NCI-H2081 (cell line): ENCODE data around the gene POM121L2.

Experiments
- DNase-seq, 2 experiments: peaks; one replicate each; lab custom pipeline; 2025; lab: John Stamatoyannopoulos, UW

The POM121L2 gene

DNA sequence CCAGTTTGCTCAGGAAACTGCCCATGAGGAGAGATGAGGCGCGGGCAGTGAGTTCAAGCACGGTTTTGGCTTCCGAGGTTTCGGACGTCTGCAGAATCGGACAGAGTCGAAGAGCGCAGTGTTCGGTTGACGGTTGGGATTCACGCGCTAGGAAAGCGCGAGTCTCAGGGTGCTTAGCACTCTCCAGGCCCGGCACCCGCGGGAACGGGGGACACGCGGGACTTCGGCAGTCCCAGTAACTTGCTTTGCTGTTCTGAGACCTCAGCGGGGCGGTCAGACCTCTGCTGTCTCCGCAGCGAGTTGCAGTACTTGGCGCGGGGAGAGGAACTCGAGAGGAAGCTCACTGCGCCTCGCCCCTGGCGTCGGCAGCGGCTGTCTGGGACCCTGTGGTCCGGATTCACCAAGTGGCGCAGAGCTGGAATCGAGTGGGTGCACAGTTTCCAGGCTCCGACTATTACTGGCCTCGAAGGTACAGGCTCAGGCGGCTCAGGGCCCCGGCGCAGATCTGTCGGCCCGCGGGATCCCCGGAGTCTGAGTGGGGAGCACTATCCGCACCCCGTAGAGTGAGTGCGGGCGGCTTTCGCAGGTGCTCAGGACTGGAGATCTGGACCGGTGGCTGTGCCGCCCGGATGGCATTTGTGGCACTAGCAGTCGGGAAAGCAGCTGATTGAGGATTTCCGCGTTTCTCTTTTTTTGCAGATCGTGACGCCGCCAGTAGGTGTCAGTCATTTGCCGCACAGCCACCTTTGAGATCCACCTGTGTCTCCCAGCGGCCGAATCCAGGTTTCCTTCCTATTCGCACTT lies at the start of gene POM121L2:
Gene POM121L2 (minus strand): TSS at position 128 of the 804 bp plus-strand sequence. CDS start 103 bp downstream, at position 25.
- peak; percentile 83 to 89 for DNase-seq

DNA sequence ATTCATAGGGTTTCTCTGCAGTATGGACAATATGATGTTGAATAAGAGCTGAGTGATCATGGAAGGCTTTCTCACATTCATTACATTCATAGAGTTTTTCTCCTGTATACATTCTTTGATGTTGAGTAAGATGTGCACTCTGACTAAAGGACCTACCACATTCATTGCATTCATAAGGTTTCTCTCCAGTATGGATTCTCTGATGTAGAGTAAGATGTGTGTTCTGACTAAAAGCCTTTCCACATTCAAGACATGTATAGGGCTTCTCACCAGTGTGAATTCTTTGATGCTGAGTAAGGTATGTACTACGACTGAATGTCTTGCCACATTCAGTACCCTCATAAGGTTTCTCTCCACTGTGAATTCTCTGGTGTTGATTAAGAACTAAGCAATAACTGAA lies 47.2 kb upstream of the POM121L2 start:
- DNase-seq, result no peak

DNA sequence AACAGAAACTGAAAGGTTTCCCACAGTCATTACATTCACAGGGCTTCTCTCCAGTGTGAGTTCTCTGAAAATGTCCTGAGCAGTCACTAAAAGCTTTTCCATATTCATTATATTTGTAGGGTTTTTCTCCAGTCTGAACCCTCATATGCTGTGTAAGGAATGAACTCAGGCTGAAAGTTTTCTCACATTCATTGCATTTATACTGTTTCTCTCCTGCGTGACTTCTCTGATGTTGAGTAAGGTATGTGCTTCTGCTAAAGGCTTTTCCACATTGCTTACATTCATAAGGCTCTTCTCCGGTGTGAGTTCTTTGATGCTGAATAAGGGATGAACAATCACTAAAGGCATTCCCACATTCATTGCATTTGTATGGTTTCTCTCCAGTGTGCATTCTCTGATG lies 46.7 kb upstream of the POM121L2 start:
- no peak for DNase-seq

DNA sequence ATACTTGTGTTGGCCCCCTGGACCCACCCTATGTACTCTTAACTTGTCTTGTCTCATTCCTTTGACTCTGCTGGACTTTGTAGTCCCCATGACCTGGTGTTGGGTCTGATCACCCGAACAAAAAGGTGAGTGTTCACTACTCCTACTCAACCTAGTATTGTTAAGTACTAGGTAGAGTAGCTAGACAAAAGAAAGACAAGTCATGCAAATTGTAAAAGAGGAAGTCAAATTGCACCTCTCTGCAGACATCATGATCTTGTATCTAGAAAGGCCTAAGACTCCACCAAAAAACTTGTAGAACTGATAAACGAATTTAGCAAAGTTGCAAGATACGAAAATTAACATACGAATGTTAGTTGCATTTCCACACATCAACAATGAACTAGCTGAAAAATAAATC lies 40.8 kb upstream of the POM121L2 start:
- no peak for DNase-seq

DNA sequence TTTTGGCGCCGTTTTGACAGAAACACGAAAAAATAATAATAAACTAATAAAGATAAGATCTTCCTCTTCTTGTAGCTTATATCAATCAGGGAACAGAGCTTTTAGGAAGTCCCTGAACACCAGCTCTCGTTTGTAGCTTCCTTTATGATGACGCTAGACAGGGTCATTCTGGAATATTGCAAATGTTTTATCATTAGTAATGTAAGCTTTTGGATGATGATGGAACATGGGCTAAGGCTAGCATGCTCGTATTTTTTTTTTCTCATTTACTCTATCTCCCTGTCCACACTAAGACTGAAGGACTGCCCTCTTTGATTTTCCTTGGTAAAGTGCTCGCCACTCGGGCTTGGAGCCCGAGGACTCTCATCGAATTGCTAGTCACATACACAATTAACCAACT lies 22.1 kb upstream of the POM121L2 start:
- DNase-seq, result no peak

DNA sequence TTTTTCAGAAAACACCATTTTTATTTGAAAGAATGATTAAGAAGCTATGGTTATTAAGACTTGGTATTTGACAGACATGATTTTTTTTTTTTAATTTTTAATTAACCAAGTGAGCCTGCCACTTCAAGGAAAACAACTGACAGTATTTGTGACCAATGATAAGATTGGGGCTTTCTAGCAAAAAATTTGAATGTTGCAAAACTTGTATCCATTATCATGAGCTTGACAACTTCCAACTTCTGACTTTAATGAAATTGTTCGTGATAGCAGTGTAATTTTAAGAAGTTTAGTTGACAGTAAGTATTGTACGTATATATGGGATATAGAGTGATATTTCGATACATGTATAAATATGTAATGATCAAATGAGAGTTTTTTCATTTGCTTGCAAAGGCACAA lies 21.6 kb upstream of the POM121L2 start:
- no peak for DNase-seq

DNA sequence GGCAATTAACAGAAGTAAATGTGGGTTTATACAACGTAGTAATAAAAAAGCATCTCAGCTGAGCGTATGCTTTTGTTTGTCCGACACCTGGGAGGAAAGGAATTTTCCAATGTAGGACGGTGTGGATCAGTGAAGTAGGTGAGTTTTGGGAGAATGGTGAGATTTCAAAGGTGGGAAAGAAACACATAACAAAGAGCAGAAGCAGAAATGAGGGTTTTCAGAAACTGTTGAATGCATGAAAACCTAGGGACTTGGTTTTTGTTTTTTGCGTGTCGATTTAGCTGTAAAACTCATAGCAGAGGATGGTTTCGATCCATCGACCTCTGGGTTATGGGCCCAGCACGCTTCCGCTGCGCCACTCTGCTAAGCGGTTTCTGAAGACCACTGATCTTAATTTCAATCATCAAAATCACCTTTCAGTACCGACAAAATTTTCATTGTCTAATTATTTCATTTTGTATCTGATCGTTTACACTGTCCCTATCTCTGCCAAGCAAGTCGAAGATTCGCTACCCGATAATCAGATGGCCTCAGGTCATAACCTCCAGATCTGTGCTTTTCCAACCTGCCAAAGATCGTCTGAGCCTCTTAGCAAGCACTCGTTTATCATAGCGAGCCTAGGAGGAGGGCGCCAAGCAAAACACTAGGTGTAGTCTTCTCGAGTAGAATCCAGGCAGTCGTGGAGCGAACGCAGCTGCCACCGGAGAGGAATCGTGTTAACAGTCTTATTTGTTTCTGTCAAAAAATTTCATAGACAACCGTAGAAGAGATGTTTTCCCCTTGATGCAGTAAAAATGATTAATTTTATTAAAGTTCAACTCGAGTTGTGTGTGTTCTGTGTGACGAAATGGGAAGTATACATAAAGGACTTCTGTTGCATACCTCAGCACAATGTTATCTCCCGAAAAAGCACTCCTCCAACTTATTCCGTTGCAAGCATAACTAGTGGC lies 20.9 kb upstream of the POM121L2 start:
- DNase-seq, result peak; percentile 43 to 69

DNA sequence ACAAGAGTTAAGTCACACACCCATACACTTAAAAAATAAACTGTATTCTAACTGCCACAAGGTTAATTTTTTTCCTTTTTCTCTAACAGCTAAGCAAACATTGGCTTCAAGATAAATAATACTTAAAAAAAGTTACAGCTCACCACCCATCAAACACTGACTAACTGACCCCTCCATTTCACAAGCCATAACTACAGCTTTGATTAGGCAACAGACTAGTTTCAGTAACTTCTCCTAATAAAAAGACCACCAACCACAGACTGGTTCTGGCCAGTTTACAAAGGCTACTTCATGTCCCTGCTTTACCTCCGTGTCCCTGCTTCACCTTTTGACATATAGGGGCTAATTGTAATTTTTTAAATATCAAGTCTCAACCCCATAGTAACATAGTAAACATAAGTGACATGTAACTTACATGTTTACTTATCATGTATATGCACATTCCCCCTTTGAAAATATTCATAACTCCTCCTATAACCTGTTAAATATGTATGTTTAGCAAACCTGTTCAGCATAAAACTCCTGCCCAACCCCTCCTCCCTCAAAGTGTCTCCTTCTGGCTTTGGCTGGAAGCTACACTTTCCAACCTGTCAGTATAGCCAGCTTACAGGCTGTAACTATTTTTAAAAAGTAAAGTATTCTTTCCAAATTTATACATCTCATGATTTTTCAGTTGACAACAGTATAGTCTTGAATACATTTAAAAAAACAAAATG lies 15.1 kb upstream of the POM121L2 start:
- DNase-seq, result no peak

DNA sequence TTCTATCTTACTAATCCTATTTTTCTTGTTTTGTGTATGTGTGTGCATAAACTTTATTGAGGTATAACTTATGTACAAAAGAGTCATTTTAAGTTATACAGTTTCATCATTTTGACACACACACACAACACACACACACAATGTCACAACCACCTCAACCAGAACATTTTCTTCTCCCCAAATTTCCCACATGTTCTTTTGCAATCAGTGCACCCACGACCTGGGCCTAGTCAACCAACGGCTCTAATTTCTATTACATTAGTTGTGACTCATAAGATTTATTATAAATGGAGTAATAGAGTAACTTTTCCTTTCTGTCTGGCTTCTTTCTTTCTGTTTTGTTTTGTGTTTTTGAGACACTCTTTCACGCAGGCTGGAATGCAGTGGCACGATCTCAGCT lies 9.8 kb upstream of the POM121L2 start:
- DNase-seq, result no peak

DNA sequence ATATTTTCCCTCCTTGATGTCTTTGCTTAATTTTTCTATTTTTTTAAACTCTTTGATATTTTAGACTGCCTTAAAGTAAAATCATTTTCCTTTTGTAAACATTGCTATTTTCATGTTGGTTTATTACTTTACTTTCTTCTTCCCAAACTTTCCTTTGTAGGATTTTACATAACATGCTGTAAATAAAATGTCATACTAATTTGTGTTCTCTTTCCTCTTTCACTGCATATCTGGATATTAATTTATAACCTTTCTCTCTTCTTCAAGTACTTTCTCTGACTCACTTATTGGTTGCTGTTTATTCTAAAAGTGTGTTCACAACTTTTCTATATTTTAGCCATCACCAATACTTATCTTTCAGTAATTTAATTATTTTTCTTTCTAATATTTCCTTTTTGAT lies 9.3 kb upstream of the POM121L2 start:
- no peak for DNase-seq

DNA sequence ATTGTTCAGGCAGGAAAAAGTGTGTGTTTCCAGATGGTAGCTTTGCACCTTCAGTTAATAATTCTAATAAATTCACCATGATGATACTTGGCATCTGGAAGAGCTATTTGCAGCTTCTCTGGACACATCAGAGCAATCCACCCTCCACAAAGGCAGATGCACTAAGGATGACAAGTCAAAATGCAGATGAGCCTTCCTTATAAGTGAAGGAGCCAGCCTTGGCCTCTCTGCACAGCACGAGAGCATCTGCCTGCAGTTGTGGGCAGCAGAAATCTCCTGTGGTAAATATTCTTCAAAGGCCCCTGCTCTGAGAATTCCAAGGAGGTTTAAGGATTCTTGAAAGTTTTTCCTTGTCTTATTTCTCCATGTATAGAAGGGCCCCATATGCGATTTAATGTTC lies 6.9 kb upstream of the POM121L2 start:
- DNase-seq, result no peak

DNA sequence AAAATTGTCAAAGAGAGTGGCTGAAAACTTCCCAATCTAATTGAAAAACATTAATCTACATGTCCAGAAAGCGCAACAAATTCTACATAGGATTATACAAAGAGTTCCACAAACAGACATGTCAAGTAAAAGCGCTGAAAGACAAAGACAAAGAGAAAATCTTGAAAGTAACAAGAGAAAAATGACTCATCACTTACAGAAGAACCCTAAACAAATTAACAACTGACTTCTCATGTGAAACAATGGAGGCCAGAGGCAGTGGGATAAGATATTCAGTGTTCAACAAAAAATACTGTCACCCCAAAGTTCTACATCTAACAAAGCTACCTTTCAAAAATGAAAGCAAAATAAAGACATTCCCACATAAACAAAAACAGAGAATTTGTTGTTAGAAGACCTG lies 2.0 kb upstream of the POM121L2 start:
- no peak for DNase-seq

DNA sequence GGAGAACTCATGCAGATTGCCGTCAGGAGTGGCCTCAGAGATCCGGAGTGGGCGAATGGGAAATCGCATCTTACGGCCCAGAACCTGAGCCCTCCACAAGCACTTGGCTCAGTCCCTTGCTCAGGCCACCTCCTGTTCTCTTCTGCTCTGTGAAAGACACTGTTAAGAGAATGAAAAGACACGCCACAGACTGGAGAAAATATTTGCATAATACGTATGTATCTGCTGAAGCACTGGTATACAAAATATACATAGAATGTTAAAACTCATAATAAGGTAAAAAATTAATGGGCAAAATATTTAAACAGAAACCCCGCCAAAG lies 838 bp upstream of the POM121L2 start:
- no peak for DNase-seq

DNA sequence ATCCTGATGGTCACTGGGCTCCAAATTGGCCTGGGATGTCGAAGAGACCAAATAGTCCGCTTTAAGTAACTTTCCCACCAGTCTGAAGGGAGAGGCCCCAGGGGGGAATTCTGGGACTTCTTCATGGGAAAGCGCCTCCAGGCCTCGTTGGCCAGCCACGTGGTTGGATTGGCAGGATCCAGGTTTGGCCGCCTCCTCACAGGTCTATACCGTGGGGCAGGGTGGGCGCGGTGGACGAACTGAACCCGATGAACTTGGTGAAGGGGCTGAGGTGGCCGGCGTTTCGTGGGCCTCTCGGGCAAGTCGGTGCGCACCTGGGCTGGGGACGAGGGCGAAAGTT lies 297 bp downstream of the POM121L2 start:
- DNase-seq, result no peak

DNA sequence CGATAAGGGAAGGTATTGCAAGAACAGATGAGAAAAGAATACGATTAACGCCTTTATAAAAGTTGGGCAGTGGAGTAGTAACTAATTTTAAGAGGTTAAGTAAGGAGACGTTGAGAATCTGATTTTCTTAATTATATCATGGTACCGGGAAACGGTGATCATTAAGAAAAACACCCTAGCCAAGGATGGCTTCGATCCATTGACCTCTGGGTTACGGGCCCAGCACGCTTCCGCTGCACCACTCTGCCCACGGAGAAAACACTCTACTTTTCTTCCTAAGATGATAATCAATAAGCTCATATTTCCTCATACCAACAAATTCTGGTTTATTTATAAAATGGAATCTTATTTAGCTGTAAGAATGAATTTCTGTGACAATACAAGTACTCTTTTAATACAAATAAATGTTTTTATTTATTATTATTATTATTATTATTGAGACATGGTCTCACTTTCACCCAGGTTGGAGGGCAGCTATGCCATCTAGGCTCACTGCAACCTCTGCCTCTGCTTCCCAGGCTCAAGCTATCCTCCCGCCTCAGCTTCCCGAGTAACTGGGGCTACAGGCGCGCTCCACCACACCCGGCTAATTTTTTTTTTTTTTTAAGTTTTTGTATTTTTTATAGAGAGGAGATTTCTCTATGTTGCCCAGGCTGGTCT lies 8.3 kb downstream of the POM121L2 start:
- DNase-seq, result no peak

DNA sequence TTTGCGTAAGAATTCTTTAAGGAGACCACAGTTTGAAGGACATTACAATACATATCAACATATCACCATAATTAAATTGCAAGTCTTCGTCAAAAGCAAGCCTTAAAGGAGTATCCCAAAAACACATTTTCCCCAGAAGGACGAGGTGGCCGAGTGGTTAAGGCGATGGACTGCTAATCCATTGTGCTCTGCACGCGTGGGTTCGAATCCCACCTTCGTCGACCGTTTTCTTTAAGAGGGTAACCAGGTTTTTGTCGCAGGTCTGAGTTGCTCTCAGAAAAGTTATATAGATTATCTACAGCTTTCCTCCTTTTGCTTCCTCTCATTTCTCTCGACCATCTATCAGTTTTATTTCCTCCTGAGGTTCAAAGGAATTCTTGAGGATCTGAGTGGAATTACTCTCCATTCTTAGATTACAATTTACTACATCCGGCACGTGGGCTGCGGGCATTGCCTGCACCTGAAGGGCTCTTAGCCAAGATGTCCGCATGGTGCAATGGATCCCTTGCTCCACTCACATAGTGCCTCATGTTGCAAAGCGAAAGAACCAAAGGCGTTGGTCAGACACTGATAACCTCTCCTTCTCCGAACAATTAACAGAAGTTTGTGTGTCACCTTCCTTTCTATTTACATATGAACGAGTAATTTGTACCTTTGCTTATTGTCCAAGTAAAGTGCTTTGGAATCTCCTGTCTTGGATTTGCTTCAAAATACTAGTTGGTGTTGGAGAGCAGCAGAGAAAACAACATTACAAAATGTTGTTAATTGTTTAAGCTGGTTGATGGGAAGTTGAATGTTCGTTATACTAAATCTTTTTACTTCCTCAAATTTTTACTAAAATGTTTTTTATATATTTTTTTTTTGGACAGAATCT lies 14.0 kb downstream of the POM121L2 start:
- DNase-seq, result no peak

DNA sequence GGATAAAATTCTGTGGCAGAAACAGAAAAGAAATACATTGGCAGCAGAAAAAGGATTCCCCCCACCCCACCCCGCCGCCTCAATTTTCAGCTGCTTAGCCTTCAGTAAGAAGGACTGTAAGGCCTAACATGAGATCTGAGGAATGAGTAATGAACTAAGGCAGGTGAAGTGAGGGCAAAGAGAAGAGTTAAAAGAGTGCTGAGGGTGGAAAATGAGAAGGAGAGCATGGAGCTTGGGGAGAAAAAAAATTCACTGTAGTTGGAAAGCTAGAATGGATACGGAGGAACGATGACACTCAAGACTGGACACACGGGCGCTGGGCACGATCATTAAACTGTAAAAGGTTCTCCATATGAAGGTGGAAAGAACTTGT lies 14.6 kb downstream of the POM121L2 start:
- DNase-seq, result no peak

DNA sequence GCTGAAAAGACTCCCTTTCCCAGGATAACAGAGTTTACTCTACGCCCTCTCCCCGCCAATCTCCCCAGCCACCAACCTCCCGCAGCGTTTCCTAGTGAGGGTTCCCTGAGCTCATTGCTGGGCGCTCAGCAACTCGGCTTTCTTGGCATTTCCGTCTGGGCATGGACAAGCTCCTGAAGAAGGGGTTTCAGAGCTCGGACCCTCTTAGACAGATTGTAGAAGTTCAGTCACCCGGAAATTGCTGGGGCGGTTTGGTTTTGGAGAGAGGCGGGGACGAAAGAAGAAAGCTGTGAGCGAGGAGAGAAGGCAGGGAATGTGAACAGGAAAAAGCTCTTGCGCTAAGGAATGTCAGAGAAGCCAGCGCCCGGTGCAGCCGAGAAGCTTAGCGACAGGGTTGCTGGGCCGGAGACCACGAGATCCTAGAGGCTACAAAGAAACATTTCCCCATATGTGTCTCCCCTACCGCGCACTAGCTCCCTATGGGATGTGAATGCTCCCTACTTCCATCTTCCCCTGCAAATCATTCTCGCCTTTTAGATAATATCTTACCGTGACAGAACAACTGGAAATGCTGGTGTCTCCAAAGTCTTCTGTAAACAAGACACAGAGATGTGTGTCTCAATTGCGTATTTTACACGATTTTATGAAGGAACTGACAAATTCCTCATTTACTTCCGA lies 15.8 kb downstream of the POM121L2 start:
- DNase-seq, result no peak

DNA sequence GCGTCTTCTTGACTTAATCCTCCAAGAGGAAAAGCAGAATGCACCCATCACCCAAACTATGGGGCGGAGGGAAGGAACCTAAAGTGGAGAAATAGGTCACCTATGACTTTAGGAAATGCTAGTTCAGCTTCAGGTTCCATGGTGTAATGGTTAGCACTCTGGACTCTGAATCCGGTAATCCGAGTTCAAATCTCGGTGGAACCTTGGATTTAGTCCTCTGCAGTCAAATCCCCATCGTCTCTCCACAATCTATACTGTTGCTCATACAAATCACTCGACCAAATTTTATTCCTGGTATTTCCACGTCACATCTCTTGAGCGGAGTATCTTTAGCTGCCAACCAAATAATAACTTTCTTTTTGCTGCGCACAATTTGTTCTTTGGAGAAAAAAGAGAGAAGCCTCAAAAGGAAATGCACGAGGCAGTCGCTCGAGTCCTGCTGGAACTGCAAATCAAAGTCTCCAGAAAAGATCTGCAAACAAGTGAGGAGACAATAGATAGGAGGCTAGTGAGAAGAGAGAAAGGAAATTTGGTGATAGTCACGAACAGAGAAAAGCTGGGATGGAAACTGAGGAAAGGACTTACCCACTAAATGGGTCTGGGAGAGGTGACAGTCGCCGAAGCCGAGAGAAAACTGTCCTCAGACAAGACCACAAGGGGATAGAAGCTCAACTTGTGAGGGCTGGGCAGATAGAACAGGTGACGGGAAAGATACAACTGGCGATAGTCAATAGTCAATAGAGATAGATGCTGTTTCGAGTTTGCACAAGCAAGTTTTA lies 16.6 kb downstream of the POM121L2 start:
- DNase-seq, result no peak

DNA sequence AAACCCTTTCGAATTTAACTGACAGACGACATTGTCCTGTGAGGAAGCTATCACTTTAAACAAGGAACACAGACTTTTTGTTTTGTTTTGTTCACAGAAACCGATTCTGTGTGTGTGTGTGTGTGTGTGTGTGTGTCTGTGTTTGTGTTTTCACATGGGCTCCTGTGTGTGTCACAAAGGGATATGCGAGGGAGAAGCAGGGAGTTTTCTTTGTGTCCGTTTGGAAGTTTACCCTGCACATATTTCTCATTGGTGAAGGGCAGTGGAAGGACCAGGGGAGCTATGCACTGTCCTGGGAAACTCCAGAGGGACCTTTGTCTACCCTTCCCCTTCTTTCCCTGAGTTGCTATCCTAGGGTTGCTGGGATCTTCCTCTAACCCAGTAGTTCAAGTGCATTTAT lies 17.7 kb downstream of the POM121L2 start:
- no peak for DNase-seq
